HG02870 (cell line): Measurements from ENCODE around the gene PLEK.
"Not testable (repeated sequence)": the region's sequence is repeated elsewhere in the genome, so short reads cannot be mapped to it uniquely, and the experiment has no call there.

Source experiments
- ATAC-seq: cut with Tn5 transposase; IDR thresholded peaks from one replicate; pipeline ENCODE4 v1.9.1; 2021; ENCODE audit warnings: mild to moderate bottlenecking, moderate library complexity; ENCODE audit not compliant: unreplicated experiment

PLEK gene

DNA sequence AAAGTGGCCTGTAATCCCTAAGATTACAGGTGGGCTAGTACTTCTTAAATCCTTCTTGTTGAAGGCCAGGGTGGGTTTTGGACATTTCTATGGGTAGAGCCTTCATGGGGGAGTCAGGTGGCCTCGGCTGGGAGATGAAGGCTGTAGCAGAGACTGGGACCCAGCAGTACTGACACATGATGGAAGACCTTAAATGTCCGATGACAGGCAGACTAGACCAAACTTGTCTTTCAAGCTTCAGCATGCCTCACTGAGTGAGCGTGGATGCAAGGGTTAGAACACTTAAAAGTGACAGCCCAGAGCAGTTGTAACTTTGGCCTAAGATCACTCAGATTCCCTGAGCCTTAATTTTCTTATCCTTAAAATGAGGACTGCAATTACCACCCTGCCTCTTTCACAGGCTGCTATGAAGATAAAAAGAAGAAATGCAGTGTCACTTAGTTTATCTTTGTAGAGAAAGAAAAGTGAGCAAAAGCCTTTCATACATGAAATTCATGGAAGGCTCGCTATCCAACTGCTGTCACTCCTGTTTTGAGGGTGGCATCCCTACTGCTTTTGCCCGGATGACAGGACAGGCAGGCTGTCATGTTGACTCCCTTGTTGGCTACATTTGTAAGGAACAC, 19.5 kb downstream of the PLEK start:
- ATAC-seq: no peak

DNA sequence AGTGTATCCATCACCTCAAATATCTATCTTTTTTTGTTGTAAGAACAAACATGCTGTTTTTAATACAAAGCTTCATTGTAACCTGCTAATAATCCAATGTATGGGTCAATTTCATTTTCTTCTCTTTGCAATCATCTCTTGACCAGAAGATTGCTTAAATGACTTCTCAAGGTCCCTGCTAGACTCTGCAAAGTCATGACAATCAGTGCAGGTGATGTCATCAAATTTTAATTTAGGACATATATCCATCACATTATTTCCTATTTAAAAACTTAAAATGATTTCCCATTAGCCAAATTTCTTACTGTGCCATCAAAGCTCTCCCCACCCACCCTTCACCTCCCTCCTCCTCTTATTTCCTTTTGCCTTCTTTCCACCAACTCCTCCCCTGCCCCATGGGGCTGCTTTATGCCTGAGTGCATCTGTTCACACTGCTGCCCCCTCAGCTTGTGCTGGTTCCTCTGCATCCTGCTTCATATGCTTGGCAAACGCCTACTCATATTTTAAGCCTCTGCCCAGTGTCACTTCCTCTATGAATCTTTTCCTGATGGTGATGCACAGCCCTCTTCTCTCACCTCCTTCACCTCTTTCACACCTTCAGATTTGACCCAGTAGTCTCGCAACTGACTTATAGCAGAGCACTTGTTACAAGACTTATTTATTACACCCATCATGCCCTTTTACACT, 20.3 kb downstream of the PLEK start:
- peak; percentile 27 for ATAC-seq

DNA sequence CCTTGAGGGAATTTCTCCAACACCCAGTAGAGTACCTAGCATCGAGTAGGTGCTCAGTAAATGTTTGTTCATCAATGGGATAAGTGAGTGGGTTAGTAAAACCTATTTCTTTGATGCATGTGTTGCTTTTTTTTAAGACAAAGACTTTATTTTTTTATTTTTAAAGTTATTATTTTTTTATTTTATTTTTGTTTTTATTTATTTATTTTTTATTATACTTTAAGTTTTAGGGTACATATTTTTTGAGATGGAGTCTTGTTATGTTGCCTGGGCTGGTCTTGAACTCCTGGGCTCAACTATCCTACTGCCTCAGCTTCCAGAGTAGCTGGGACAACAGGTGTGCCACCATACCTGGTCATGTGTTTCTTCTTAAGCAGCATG, 20.8 kb downstream of the PLEK start:
- no peak for ATAC-seq

DNA sequence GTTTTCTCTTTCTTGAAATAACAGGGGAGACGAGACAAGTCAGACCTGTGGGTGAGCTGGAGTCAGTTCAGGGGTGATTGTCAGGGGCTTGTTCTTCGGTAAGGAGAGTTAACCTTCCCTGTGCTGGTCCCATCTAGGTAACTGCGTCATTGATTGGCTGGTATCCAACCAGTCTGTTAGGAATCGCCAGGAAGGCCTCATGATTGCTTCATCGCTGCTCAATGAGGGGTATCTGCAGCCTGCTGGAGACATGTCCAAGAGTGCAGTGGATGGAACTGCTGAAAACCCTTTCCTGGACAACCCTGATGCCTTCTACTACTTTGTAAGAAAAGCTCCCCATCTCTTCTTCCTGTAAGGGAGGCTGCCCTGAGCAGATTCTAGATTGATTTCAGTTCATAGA, 21.3 kb downstream of the PLEK start:
- ATAC-seq: no peak

DNA sequence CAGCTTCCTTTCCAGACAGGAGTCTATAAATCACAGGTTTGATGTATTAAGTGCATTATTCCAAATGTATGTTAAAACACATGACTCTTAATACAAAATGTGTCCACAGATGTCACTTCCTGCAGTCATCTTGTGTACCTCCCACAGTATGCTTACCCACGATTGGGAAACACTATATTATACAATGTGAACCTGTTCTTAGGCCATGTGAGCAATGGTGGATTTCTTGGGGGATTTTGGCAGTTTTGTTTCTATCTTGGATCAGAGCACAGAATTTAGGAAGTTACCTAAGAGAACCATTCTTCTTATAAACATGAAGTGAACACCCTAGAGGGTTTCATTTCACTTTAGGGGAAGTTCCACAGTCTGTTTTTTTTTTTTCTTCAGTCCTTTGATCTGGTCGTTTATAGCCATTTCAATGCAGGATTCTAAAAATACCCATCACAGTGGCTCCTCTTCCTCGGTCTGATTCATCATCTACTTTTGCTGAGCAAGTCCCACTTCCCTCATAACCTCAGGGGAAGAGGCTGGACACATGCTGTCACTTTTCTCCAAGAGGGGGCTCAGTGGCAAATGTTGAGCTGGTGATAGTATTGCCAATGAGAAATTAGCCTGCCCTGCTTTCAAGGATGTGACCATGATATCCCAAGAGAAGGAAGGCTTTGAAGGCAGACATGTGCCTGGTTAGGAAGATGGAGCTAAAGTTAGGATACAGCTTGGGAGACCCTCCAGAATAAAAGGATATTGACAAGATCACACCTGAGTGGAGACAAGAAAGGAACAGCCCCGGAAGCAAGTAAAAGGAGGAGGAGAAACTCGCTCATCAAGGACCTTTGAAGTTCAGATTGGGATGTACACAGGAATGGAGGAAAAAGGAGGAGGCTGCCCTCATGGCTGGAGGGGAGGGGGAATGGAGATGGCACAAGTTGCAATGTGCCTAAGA, 22.6 kb downstream of the PLEK start:
- ATAC-seq: peak; percentile 57

DNA sequence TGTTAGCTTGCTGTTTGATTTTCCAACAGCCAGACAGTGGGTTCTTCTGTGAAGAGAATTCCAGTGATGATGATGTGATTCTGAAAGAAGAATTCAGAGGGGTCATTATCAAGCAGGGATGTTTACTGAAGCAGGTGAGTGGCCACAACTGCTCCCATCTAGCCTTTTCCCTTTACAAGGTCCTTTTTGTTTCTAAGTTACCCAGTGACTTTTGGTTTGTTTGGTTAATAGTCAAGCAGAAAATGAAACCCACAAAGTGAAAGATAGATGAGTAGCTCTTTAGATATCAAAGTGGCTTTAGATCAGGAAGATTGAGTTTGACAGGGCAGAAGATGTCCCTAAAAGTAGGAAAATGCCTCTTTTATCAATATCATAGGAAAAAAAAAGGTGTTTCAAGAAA, 23.3 kb downstream of the PLEK start:
- no peak for ATAC-seq

DNA sequence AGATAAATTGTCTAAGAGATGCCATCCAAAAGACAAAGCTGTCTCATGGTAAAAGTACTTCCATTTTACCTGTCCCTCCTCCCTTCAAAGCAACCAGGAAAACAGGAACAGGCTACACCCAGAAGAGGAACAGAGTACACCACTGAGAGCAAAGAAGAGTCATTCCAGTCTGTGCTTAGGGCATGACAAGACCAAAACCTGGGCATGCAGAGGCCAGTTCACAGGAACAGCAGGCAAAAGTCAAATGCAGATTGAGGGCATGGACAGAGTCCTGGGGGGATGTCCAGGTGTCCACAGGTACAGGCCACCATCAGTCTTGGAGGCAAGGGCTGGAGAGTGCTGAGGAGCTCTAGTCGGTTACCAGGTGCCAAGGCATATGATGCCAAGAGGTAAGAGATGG, 23.7 kb downstream of the PLEK start:
- peak; percentile 31 for ATAC-seq

DNA sequence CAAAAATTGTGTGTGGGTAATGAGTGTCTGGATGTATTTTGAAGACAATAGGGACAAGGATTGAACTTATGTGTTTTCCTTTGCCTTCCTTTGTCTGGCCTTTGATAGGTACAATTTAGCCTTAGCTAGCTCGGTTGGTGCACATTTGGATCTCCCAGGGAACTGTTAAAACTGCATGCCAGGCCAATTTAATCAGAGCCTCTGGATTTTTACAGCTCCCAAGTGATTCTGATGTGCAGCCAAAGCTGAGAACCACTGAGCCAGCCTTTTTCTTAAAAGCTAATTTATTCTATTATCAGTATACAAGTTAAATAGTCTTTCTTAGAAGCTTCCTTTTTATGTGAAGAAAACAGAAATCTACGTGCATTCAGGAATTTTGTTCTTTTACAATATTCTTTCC, 25.0 kb downstream of the PLEK start:
- ATAC-seq: no peak

DNA sequence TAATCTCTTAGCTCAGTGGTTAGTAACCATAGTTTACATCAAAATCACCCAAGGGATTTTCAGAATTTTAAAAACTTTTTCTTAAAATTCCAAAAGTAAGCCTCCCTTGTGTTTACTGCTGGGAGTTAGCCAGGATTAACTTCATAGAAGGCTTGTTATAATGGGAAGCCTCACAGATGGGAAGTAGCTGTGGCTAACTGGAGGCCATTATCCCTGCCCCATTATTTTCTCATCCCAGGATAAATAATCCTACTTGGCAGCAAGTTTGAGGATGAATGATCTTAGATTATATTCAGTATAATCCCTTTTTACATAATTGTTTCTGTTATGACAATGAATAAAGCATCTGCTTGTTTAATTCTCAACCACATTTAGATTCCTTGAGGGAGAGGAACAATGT, 25.5 kb downstream of the PLEK start:
- ATAC-seq: no peak

DNA sequence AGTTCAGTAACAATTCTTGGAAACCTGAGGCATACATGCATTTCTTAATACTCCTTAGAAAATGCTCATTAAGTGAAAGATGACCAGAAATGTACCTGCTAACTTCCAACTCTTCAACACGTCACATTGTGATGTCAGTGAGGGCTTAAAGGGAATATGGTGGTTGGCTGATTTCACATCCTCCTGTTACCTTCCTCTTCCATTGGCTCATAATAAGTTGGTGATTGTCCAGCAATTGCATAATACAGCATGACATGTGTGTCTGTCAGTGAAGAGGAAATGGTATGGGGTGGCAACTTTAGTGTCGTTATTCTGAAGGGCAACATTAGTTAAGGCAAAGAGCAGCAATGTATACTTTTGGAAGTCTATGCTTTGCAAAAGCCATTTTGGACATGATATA, 26.0 kb downstream of the PLEK start:
- no peak for ATAC-seq

DNA sequence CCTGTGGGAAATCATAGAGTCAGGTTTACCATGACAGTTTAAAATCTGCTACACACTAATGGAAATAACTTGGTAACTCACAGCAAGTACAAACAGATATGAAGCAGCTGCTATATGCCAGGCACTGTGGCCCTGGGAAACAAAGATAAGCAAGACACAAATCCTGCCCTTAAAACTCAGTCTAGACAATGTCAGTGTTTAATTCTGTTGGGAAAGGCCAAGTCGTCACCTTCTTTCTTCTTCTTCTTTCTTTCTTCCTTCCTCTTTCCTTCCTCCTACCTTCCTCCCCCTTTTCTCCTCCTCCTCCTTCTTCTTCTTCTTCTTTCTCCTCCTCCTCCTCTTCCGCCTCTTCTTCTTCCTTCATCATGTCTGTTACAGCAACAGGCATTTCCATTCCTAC, 26.8 kb downstream of the PLEK start:
- ATAC-seq: no peak

DNA sequence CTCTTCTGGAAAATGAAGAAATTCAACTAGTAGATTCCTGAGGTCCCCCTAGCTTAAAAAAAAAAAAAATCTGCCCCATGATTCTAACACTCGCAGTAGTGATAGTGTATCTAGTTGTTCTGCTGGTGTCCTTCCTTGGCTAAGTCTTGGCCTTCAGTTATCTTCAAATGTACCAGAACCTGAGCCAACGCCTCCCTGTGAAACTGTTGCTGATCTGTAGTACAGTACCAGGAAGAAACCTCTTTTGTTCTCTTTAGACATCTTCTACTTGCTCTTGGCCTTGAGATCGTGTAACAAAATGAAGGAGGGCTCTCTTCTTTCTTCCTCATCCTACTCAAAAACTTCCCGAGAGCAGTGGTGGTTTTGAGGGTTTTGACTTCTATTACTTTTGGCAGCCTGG, 31.0 kb downstream of the PLEK start:
- ATAC-seq: no peak

DNA sequence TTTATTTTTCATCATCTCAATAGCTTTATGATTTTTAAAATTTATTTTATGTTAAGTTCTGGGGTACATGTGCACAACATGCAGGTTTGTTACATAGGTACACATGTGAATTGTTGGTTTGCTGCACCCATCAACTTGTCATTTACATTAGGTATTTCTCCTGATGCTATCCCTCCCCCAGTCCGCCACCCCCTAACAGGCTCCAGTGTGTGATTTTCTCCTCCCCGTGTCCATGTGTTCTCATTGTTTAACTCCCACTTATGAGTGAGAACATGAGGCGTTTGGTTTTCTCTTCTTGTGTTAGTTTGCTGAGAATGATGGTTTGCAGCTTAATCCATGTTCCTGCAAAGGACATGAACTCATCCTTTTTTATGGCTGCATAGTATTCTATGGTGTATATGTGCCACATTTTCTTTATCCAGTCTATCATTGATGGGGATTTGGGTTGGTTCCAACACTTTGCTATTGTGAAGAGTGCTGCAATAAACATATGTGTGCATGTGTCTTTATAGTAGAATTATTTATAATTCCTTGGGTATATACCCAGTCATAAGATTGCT, 32.7 kb downstream of the PLEK start:
- not testable (repeated sequence) for ATAC-seq

DNA sequence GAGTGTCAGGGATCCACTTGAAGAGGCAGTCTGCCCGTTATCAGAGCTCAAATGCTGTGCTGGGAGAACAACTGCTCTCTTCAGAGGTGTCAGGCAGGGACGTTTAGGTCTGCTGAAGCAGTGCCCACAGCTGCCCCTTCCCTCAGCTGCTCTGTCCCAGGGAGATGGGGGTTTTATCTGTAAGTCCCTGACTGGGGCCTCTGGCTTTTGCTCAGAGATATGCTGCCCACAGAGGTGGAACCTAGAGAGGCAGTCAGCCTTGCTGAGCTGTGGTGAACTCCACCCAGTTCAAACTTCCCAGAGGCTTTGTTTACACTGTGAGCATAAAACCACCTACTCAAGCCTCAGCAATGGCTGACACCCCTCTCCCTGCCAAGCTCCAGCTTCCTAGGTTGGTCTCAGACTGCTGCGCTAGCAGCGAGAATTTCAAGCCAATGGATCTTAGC, 38.1 kb downstream of the PLEK start:
- no peak for ATAC-seq

DNA sequence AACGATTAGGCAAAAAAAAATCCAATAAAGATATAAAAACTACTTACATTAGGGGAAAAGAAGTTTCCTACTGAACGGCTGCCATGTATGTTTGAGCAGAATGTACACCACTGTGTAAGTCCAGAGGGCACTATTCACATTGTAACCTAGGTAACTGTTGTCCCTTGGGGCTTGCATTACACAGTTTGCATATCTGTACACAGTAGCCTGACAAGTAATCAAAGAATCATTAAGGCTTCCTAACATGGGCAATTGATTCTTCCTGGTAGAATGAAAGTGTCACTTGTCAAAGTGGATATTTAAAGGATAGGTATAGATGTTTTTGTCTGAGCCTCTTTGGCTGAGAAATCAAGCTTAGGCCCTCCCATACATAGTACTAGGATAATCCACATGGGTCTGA, 39.1 kb downstream of the PLEK start:
- ATAC-seq: no peak

DNA sequence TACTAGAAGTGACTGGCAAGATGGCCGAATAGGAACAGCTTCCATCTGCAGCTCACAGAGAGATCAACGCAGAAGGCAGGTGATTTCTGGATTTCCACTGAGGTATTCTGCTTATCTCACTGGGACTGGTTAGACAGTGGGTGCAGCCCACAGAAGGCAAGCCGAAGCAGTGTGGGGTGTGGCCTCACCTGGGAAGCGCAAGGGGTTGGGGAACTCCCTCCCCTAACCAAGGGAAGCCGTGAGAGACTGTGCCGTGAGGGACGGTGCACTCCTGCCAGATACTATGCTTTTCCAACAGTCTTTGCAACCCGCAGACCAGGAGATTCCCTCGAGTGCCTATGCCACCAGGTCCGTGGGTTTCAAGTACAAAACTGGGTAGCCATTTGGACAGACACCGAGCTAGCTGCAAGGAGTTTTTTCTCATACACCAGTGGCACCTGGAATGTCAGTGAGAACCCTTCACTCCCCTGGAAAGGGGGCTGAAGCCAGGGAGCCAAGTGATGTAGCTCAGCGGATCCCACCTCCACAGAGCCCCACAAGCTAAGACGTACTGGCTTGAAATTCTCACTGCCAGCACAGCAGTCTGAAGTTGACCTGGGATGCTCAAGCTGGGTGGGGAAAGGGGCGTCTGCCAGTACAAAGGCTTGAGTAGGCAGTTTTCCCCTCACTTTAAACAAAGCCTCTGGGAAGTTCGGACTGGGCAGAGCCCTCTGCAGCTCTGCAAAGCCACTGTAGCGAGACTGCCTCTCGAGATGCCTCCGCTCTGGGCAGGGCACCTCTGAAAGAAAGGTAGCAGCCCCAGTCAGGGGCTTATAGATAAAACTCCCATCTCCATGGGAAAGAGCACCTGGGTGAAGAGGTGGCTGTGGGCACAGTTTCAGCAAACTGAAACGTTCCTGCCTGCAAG, 40.1 kb downstream of the PLEK start:
- ATAC-seq: no peak

DNA sequence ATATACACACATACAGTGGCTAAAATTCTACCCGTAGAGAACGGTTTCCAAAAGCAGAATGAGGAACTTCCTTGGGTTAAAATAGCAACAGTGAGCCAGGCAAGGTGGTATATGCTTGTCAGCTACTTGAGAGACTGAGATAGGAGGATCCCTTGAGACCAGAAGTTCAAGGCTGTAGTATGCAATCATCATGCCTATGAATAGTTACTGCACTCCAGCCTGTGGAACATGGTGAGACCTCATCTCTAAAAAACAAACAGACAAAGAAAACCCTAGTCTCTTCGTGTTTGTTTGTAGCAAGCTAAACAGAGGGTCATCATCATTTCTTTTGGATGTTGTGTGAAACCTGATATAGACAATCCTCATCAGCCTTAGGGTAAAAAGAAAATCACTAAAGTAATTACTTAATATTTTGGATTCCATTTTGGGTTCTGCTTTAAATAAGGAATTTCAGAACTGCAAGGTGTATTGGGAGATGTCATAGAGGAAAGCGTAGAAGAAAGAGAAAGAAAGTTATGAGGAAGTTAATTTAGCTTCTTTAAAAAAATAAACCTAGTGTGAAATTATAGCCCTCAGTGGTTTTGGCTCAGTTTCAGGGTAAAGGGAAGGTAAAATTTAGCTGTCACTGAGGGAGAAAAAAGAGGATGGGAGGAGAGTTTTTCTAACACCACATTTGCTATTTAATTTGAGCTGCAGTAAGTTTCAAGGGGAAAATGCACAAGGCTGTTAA, 46.5 kb downstream of the PLEK start:
- peak; percentile 84 for ATAC-seq

DNA sequence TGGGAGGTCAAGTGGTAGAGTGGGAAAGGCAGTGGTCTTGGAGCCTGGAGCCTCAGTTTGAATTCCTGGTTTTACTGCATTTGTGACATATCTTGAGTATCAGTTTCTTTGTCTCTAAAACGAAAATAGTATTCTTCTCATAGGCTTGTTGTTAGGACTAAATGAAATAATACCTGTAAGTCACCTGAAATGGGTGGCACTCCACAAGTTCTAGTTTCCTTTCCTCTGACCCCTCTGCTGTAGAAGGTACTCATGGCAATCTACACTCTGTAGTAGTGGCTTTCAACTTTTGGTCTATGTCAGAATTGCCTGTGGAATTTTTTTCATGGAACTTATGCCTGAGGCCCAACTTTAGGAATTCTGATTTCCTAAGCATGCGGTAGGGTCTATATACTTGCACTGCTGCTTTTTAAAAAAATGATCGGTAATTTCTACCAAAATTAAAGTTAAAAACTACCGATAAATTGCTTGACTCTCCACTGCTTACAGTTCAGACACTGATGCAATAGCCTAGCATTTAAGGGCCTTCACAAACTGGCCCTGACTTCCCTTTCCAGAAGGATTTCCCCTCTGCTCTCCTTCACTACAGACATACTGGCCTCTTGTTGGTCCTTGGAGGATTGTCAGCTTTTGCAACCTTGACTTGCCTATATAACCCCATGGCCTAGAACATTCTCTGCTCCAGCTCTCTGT, 47.2 kb downstream of the PLEK start:
- ATAC-seq: peak; percentile 60

DNA sequence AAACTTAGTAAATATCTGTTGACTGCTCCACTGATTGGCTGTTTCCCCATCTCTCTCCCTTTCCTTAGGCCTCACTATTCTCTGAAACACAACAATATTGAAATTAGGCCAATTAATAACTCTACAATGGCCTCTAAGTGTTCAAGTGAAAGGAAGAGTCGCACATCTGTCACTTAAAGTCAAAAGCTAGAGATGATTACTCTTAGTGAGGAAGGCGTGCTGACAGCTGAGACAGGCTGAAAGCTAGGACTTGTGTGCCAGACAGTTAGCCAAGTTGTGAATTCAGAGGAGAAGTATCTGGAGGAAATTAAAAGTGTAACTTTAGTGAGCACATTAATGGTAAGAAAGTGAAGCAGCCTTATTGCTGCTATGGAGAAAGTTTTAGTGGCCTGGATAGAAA, 48.4 kb downstream of the PLEK start:
- no peak for ATAC-seq
